Coronary artery (tissue), 2 donors: Measurements from ENCODE around the gene LTK.
"Not testable (repeated sequence)": the region's sequence is repeated elsewhere in the genome, so short reads cannot be mapped to it uniquely, and the experiment has no call there.

Source experiments
- DNase-seq: peaks from one replicate; pipeline ENCODE4 v3.0.0-alpha.2; 2017; ENCODE audit warnings: low spot score
- H3K27ac ChIP-seq, 2 donors: fragments of 200-600 bp; sonication (generic); one replicate each; pipeline ENCODE4 v1.5.1; 2016 to 2019
- H3K4me3 ChIP-seq: fragments of 200-600 bp; sonication (generic); 2 replicates; pipeline ENCODE4 v1.5.1; 2016; ENCODE audit warnings: mild to moderate bottlenecking, moderate library complexity
- CTCF ChIP-seq: fragments of 200-600 bp; sonication (generic); IDR thresholded peaks from one replicate; pipeline ENCODE4 v1.5.1; 2019; ENCODE audit warnings: antibody characterized with exemption

Gene LTK

GRCh38 chr15:41474941-41475340 is 38.7 kb downstream of the LTK start:
- no peak for DNase-seq
- TF ChIP-seq CTCF = no peak
- no peak overlapping the region for H3K27ac ChIP-seq

GRCh38 chr15:41474436-41474835 is 39.2 kb downstream of the LTK start:
- no peak for TF ChIP-seq CTCF
- Histone ChIP-seq H3K27ac (no peak overlapping the region), H3K4me3 (no peak overlapping the region)
- DNase-seq = no peak

More at GRCh38 chr15:41474941-41475340, 38.7 kb downstream of the LTK start:
- H3K4me3 ChIP-seq = no peak overlapping the region

GRCh38 chr15:41473418-41473817 is 40.2 kb downstream of the LTK start:
- TF ChIP-seq CTCF = no peak
- no peak for DNase-seq
- H3K4me3 ChIP-seq = no peak overlapping the region
- H3K27ac ChIP-seq = no peak overlapping the region

- not testable (repeated sequence) for H3K4me3 ChIP-seq, DNase-seq, H3K27ac ChIP-seq
These were observed 44.0 kb downstream of the LTK start for GRCh38 chr15:41469644-41470043.

GRCh38 chr15:41466711-41467110 is 46.9 kb downstream of the LTK start:
- H3K27ac ChIP-seq = no peak overlapping the region
- no peak for DNase-seq
- no peak overlapping the region for H3K4me3 ChIP-seq
- no peak for TF ChIP-seq CTCF

- no peak for TF ChIP-seq CTCF
- DNase-seq = no peak
- Histone ChIP-seq H3K27ac (no peak overlapping the region), H3K4me3 (no peak overlapping the region)
These were observed 47.7 kb downstream of the LTK start for GRCh38 chr15:41465822-41466421.

GRCh38 chr15:41464889-41465580 is 48.6 kb downstream of the LTK start:
- DNase-seq = no peak

More at GRCh38 chr15:41464889-41465580, 48.6 kb downstream of the LTK start:
- TF ChIP-seq CTCF = no peak
- Histone ChIP-seq H3K27ac (no peak overlapping the region), H3K4me3 (no peak overlapping the region)
